ENCODE results near the gene ANKRD29.

ANKRD29 gene

GRCh38 chr18:23701017-23701416 lies 38.3 kb upstream of the ANKRD29 start:
- H3K36me3 Mint-ChIP-seq (ENCODE audit: insufficient read depth): no peaks in the 10 kb centered on the region
- no peaks in the 10 kb centered on the region for H3K9me3 Mint-ChIP-seq
- no peak overlapping the region for H3K4me3 Mint-ChIP-seq
- no peak for ATAC-seq (replicated peaks; ENCODE audit: extremely low read depth, poor library complexity, severe bottlenecking)
- H3K27me3 Mint-ChIP-seq: peaks cover 67% of the 10 kb centered on the region
- no peaks in the 10 kb centered on the region for H3K4me1 Mint-ChIP-seq
- no peak overlapping the region for H3K27ac Mint-ChIP-seq (ENCODE audit: low read depth)
- DNase-seq (ENCODE audit: low spot score in 2 of 2): no peak

GRCh38 chr18:23694637-23695430 lies 32.1 kb upstream of the ANKRD29 start:
- no peaks in the 10 kb centered on the region for H3K4me1 Mint-ChIP-seq
- H3K36me3 Mint-ChIP-seq (ENCODE audit: insufficient read depth): no peaks in the 10 kb centered on the region
- H3K27ac Mint-ChIP-seq (ENCODE audit: low read depth): no peak overlapping the region
- H3K27me3 Mint-ChIP-seq: peaks cover 46% of the 10 kb centered on the region
- H3K4me3 Mint-ChIP-seq: no peak overlapping the region
- H3K9me3 Mint-ChIP-seq: no peaks in the 10 kb centered on the region
- DNase-seq (ENCODE audit: low spot score in 2 of 2): no peak
- no peak for ATAC-seq (replicated peaks; ENCODE audit: extremely low read depth, poor library complexity, severe bottlenecking)

- ATAC-seq (replicated peaks; ENCODE audit: extremely low read depth, poor library complexity, severe bottlenecking) (no peak), DNase-seq (ENCODE audit: low spot score in 2 of 2) (no peak)
- no peak overlapping the region for H3K4me3 Mint-ChIP-seq
- no peak overlapping the region for H3K27ac Mint-ChIP-seq (ENCODE audit: low read depth)
- H3K27me3 Mint-ChIP-seq: peaks cover 42% of the 10 kb centered on the region
- H3K9me3 Mint-ChIP-seq: no peaks in the 10 kb centered on the region
- H3K36me3 Mint-ChIP-seq (ENCODE audit: insufficient read depth): no peaks in the 10 kb centered on the region
- peaks cover 2% of the 10 kb centered on the region for H3K4me1 Mint-ChIP-seq
Measured at GRCh38 chr18:23693846-23694245, 31.1 kb upstream of the ANKRD29 start.

- peaks cover 68% of the 10 kb centered on the region for H3K27me3 Mint-ChIP-seq
- ATAC-seq (replicated peaks; ENCODE audit: extremely low read depth, poor library complexity, severe bottlenecking) (no peak), DNase-seq (ENCODE audit: low spot score in 2 of 2) (no peak)
- peaks cover 4% of the 10 kb centered on the region for H3K4me1 Mint-ChIP-seq
- peak overlapping the region; percentile 57 for H3K4me3 Mint-ChIP-seq
- no peaks in the 10 kb centered on the region for H3K9me3 Mint-ChIP-seq
- no peaks in the 10 kb centered on the region for H3K36me3 Mint-ChIP-seq (ENCODE audit: insufficient read depth)
- no peak overlapping the region for H3K27ac Mint-ChIP-seq (ENCODE audit: low read depth)
Measured at GRCh38 chr18:23690505-23691068, 27.9 kb upstream of the ANKRD29 start.

GRCh38 chr18:23689616-23690504 lies 27.1 kb upstream of the ANKRD29 start:
- peaks cover 1% of the 10 kb centered on the region for H3K36me3 Mint-ChIP-seq (ENCODE audit: insufficient read depth)
- peaks cover 4% of the 10 kb centered on the region for H3K4me1 Mint-ChIP-seq
- no peaks in the 10 kb centered on the region for H3K9me3 Mint-ChIP-seq
- ATAC-seq (replicated peaks; ENCODE audit: extremely low read depth, poor library complexity, severe bottlenecking) (peak; percentile 38), DNase-seq (ENCODE audit: low spot score in 2 of 2) (no peak)
- no peak overlapping the region for H3K27ac Mint-ChIP-seq (ENCODE audit: low read depth)
- peak overlapping the region; percentile 57 for H3K4me3 Mint-ChIP-seq
- H3K27me3 Mint-ChIP-seq: peaks cover 68% of the 10 kb centered on the region

GRCh38 chr18:23689031-23689615 lies 26.4 kb upstream of the ANKRD29 start, which contains the start of gene LAMA3:
LAMA3 (plus strand) TSS chr18:23689453; CDS start chr18:23689684, 231 bp downstream.
- peaks cover 68% of the 10 kb centered on the region for H3K27me3 Mint-ChIP-seq
- peaks cover 4% of the 10 kb centered on the region for H3K4me1 Mint-ChIP-seq
- peaks cover 3% of the 10 kb centered on the region for H3K36me3 Mint-ChIP-seq (ENCODE audit: insufficient read depth)
- ATAC-seq (replicated peaks; ENCODE audit: extremely low read depth, poor library complexity, severe bottlenecking): peak; percentile 67
- no peaks in the 10 kb centered on the region for H3K9me3 Mint-ChIP-seq
- no peak for DNase-seq (ENCODE audit: low spot score in 2 of 2)
- H3K4me3 Mint-ChIP-seq: peak within 1 kb of the TSS; percentile 57
- H3K27ac Mint-ChIP-seq (ENCODE audit: low read depth): no peak within 1 kb of the TSS

- Mint-ChIP-seq H3K4me3 (no peak overlapping the region), H3K9me3 (no peaks in the 10 kb centered on the region), H3K36me3 (ENCODE audit: insufficient read depth) (peaks cover 3% of the 10 kb centered on the region), H3K4me1 (peaks cover 4% of the 10 kb centered on the region), H3K27me3 (peaks cover 68% of the 10 kb centered on the region), H3K27ac (ENCODE audit: low read depth) (no peak overlapping the region)
- no peak for ATAC-seq (replicated peaks; ENCODE audit: extremely low read depth, poor library complexity, severe bottlenecking)
- DNase-seq (ENCODE audit: low spot score in 2 of 2): no peak
Measured at GRCh38 chr18:23688528-23688927, 25.8 kb upstream of the ANKRD29 start.

- no peak for ATAC-seq (replicated peaks; ENCODE audit: extremely low read depth, poor library complexity, severe bottlenecking)
- peaks cover 3% of the 10 kb centered on the region for H3K36me3 Mint-ChIP-seq (ENCODE audit: insufficient read depth)
- H3K27ac Mint-ChIP-seq (ENCODE audit: low read depth): no peak overlapping the region
- no peaks in the 10 kb centered on the region for H3K9me3 Mint-ChIP-seq
- peaks cover 4% of the 10 kb centered on the region for H3K4me1 Mint-ChIP-seq
- no peak overlapping the region for H3K4me3 Mint-ChIP-seq
- no peak for DNase-seq (ENCODE audit: low spot score in 2 of 2)
- peaks cover 65% of the 10 kb centered on the region for H3K27me3 Mint-ChIP-seq
Measured at GRCh38 chr18:23684515-23685197, 21.9 kb upstream of the ANKRD29 start.

GRCh38 chr18:23683671-23684070 lies 21.0 kb upstream of the ANKRD29 start:
- H3K36me3 Mint-ChIP-seq (ENCODE audit: insufficient read depth): peaks cover 4% of the 10 kb centered on the region
- no peak overlapping the region for H3K27ac Mint-ChIP-seq (ENCODE audit: low read depth)
- peaks cover under 1% of the 10 kb centered on the region for H3K4me1 Mint-ChIP-seq
- peaks cover 69% of the 10 kb centered on the region for H3K27me3 Mint-ChIP-seq
- no peak for ATAC-seq (replicated peaks; ENCODE audit: extremely low read depth, poor library complexity, severe bottlenecking)
- H3K4me3 Mint-ChIP-seq: no peak overlapping the region
- no peaks in the 10 kb centered on the region for H3K9me3 Mint-ChIP-seq
- no peak for DNase-seq (ENCODE audit: low spot score in 2 of 2)

GRCh38 chr18:23683155-23683554 lies 20.4 kb upstream of the ANKRD29 start:
- H3K4me3 Mint-ChIP-seq: no peak overlapping the region
- no peak for DNase-seq (ENCODE audit: low spot score in 2 of 2)
- peaks cover 69% of the 10 kb centered on the region for H3K27me3 Mint-ChIP-seq
- H3K27ac Mint-ChIP-seq (ENCODE audit: low read depth): no peak overlapping the region
- no peak for ATAC-seq (replicated peaks; ENCODE audit: extremely low read depth, poor library complexity, severe bottlenecking)
- H3K9me3 Mint-ChIP-seq: no peaks in the 10 kb centered on the region
- no peaks in the 10 kb centered on the region for H3K4me1 Mint-ChIP-seq
- H3K36me3 Mint-ChIP-seq (ENCODE audit: insufficient read depth): peaks cover 4% of the 10 kb centered on the region

- no peak for ATAC-seq (replicated peaks; ENCODE audit: extremely low read depth, poor library complexity, severe bottlenecking)
- peaks cover 66% of the 10 kb centered on the region for H3K27me3 Mint-ChIP-seq
Measured at GRCh38 chr18:23682472-23682871, 19.8 kb upstream of the ANKRD29 start.

GRCh38 chr18:23682045-23682444 lies 19.3 kb upstream of the ANKRD29 start:
- H3K9me3 Mint-ChIP-seq: no peaks in the 10 kb centered on the region
- peaks cover 4% of the 10 kb centered on the region for H3K36me3 Mint-ChIP-seq (ENCODE audit: insufficient read depth)
- DNase-seq (ENCODE audit: low spot score in 2 of 2) (no peak), ATAC-seq (replicated peaks; ENCODE audit: extremely low read depth, poor library complexity, severe bottlenecking) (no peak)
- no peak overlapping the region for H3K4me3 Mint-ChIP-seq
- no peak overlapping the region for H3K27ac Mint-ChIP-seq (ENCODE audit: low read depth)
- peaks cover 62% of the 10 kb centered on the region for H3K27me3 Mint-ChIP-seq
- no peaks in the 10 kb centered on the region for H3K4me1 Mint-ChIP-seq

More at GRCh38 chr18:23682472-23682871, 19.8 kb upstream of the ANKRD29 start:
- Mint-ChIP-seq H3K9me3 (no peaks in the 10 kb centered on the region), H3K4me3 (no peak overlapping the region), H3K4me1 (no peaks in the 10 kb centered on the region), H3K27ac (ENCODE audit: low read depth) (no peak overlapping the region), H3K36me3 (ENCODE audit: insufficient read depth) (peaks cover 4% of the 10 kb centered on the region)
- DNase-seq (ENCODE audit: low spot score in 2 of 2): no peak

All from central memory CD8-positive, alpha-beta T cell (primary cell).